CD4-positive, alpha-beta T cell treated with Interferon gamma for 1 hour (primary cell): ENCODE measurements around the gene RFX6.
"Not testable (repeated sequence)": the region's sequence is repeated elsewhere in the genome, so short reads cannot be mapped to it uniquely, and the experiment has no call there.

ENCODE experiments used
- DNase-seq: peaks from one replicate; pipeline ENCODE4 v3.0.0-alpha.2; 2020

The RFX6 gene, protein sequence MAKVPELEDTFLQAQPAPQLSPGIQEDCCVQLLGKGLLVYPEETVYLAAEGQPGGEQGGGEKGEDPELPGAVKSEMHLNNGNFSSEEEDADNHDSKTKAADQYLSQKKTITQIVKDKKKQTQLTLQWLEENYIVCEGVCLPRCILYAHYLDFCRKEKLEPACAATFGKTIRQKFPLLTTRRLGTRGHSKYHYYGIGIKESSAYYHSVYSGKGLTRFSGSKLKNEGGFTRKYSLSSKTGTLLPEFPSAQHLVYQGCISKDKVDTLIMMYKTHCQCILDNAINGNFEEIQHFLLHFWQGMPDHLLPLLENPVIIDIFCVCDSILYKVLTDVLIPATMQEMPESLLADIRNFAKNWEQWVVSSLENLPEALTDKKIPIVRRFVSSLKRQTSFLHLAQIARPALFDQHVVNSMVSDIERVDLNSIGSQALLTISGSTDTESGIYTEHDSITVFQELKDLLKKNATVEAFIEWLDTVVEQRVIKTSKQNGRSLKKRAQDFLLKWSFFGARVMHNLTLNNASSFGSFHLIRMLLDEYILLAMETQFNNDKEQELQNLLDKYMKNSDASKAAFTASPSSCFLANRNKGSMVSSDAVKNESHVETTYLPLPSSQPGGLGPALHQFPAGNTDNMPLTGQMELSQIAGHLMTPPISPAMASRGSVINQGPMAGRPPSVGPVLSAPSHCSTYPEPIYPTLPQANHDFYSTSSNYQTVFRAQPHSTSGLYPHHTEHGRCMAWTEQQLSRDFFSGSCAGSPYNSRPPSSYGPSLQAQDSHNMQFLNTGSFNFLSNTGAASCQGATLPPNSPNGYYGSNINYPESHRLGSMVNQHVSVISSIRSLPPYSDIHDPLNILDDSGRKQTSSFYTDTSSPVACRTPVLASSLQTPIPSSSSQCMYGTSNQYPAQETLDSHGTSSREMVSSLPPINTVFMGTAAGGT

DNA sequence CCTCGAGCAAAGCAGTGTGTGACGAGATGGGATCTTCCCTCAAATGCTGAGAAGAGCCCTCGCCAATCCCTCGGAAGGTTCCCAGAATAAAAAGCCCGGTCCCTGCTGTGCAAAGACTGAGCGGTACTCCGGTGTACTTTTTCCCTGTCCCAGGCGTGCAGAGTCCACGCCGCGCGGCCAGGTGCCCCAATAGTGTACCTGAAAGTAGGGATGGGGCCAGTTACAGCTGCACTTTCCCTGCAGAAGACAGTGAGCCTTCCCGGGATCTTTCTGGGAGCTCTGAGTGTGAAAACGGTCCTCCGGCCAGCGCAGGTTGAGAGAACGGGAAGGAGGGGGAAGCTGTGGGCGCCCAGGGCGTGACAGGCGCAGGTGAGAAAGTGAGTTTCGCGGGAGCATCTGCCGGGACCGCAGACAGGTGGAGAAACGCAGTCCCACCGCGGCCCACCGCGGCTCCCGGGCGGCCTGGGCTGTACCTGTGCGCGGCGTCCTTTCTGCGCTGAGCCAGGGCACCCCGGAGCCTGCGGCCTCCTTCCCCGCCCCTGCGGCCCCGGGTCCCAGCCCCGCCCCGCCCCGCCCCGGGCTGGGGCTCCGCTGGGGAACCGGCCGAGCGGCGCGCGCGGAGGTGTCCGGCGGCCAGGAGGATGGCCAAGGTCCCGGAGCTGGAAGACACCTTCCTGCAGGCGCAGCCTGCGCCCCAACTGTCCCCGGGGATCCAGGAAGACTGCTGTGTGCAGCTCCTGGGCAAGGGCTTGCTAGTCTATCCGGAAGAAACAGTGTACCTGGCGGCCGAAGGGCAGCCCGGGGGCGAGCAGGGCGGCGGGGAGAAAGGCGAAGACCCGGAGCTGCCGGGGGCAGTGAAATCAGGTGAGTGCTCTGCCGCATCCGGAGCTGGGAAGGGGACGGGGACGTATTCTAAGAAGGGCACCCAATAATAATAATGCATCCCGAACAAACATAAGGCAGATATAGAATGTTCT is at the start of gene RFX6:
Gene RFX6, plus strand, starts transcription at position 608 of the 977 bp plus-strand sequence. Its CDS starts 34 bp downstream, at position 642.
- DNase-seq, result no peak

DNA sequence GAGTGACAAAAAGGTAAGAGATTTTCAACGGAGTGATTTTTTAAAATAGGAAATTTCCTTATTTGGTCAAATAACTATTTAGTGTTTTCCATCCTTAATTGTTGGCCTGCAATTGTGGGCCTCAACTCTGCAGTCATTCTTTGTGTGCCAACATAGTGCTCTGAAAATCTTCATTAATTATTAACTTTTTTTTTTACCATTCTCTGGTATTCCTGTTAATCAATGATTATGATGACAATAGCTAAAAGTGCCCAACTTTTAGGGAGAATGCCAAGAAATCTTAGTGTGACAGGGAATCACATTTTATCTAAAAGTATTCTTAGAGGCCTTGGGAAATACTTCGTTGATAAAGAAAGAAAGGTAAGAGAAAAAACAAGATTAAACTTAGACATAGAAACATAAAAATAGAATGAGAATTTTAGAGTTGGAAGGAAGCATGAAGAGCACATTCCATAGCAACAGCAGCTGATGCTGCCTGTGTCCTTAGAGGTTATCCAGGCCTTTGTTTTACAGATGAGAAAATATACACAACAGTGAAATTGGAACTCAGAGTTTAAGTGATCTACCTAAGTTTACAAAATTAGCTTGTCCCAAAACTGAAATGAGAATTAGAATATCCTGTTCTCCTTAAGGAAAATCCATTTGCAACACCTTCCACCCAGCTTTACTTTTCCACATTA is 49.3 kb upstream of the RFX6 start:
- DNase-seq, result no peak

DNA sequence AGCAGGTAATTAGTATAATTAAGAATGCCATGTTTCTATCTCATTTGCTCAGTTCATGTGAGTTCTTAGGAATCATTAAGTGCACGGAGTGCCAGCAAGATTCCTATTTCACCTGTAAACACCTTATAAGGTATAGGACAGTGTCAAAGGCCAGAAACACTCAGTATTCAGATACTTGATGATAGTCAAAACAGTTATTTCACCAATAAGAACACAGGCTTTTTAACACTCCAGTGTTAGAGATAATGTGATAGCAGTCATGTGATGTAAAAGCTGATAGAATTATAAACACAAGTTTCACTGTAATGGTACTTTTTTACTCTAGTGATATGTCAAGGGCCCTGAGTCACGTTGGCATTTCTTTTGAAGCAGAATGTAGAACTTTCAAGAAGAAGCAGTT is 48.1 kb upstream of the RFX6 start, which contains the start of gene GPRC6A:
Gene GPRC6A, minus strand, starts transcription at position 101 of the 400 bp plus-strand sequence. Its CDS starts 70 bp downstream, at position 31.
- DNase-seq, result no peak

DNA sequence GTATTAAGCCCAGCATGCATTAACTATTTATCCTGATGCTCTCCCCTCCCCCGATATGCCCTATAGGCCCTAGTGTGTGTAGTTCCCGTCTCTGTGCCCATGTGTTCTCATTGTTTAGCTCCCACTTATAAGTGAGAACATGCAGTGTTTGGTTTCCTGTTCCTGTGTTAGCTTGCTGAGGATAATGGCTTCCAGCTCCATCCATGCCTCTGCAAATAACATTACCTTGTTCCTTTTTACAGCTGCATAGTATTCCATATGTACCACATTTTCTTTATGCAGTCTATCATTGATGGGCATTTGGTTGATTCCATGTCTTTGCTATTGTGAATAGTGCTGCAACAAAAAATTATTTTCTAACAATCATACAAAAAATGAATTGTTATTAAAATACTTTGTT is 42.5 kb upstream of the RFX6 start:
- not testable (repeated sequence) for DNase-seq

DNA sequence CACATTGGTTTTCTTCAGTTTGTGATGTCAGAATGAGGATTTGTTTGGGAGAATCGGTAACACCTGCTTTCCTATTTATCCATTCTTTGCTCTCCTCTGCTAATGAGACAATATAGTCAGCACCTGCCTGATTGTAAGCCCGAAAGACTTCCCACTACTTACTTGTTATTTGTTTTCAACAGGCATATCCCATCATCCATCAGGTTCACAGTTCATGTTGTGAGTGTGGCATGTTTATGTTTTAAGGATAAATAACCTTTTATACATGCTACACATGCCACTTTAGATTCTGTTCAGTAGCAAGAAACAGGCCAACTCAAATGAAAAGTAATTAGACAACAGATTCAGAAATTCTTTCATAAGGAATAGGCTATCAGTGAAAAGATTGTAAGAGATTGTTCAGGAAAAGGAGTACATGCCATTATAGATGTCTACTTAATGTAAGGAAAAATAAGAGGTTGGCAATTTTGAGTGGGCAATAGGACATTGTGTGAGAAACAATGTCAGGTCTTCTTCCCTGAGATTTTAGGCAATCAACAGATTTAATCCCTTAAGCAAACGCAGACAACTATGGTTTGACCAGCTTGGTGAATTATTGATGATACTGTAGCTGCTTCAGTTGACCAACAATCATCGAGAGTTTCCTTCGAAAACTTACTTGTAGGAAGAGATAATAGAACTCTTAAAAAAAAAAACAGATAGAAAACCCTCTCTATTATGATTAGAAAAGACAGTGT is 40.3 kb upstream of the RFX6 start:
- no peak for DNase-seq

DNA sequence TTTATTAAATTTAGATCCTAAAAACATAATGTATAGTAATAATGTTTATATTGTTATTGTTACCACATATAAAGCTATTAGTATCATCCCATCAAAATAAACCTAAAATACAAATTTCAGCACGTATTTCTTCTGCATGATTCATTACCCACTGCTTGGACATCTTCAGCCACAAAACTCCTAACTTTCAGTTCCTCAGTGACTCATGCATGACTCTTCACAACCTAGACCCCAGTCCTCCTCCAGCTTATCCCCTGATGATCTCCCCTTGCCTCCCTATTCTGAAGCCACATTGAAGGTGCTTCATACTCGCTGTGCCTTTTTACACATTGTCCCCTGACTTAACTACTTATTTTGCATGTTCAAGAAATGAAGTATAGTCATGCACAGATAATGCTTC is 37.0 kb upstream of the RFX6 start:
- no peak for DNase-seq

DNA sequence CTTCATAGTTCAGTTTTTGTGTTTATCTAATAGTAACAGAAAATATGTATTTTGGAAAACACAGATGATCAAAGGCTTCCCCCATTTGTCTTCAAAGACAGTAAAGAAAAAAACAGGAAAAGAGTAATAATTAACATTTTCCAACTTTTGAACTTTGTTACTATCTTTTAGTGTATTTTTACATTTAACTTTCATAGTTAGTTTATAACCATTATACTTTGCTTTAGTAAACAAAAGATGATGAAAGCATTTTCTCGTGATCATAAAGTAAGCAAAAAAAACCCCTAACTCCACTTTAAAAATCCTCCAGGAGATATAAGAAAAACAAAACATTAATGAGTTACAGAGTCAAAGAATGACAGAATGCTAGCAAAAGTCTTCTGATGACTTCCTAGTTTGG is 34.6 kb upstream of the RFX6 start:
- DNase-seq, result no peak

DNA sequence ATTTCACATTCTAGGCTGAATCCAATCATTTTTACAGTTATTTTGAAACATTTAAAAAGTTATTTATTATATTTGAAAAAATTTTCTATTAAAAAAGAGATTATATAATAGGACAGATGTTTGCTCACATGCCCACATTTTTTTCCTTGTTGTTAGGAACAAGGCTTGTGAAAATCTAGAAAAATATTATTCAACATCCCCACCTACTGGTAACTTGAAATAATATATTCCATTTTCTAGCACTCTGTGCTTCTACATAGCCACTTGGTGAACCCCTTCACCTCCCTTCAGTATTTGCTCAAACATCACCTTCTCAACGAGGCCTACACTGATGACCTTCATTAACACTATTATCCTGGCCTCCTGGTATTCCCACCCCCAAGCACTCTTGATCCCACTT is 29.8 kb upstream of the RFX6 start:
- no peak for DNase-seq

DNA sequence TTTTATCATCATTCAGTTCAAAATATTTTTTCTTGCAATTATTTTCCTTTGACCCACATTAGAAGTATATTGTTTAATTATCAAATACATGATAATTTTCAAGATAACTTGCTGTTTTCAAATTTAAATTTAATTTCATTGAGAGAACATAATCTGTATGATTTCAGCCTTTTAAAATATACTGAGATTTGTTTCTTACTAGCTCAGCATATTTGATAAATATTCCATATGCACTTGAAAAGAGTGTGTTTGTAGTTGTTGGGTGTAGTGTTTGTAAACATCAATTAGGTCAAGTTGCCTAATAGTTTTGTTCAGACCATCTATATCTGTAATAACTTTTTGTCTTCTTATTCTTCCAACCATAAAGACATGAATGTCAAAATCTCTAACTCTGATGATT is 19.0 kb upstream of the RFX6 start:
- no peak for DNase-seq

DNA sequence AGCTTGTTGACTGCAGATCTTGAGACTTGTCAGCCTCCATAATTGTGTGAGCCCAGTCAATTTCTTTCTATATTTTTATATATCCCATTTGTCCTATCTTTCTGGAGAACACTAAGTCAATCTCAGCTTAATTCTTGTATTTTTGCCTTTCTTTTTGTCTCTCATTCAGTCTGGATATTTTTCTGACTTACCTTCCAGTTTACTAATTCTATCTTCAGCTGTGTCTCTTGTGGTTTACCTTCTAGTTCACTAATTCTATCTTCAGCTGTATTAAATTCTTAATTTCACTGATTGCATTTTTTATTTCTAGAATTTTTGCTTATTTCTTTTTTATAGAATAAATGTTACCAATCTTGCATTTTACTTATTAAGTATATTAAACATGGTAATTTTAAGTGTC is 17.8 kb upstream of the RFX6 start:
- DNase-seq, result no peak

DNA sequence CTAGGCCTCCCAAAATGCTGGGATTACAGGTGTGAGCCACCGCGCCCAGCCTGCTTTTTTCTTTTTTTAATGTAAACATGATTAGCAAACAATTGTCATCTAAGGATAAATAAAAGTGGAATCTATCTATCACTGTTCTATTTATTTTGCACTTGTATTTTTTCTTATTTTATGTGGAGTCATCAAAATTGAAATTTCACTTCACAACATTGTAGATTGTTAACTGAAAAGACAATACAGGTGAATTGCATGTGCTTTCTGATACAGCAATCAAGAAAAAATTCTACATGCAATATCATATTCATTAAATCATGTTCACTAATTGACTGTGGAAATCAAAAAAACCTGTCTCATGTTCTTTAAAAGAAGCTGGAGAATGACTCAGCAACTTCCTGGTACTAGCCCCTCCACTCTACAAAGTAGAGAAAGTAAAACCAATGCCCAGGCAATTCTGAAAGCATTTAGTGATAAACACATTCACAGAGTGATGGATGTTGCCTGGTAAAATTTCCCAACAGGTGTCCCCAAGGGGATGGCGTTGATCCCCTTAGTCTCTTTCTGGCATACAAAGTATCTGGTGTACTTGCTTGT is 10.7 kb upstream of the RFX6 start:
- no peak for DNase-seq

DNA sequence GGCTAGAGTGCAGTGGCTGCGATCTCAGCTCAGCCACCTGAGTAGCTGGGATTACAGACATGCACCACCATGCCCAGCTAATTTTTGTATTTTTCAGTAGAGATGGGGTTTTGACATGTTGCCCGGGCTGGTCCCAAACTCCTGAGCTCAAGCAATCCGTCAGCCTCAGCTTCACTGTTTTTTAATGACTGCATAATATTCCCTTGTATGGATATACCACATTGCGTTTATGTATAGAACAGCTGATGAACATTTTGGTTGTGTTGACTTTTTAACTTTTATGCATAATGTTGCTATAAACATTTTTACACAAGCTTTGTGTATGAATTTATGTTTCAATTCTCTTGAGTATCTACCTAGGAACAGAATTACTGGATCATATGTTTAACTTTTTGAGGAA is 4.3 kb upstream of the RFX6 start:
- DNase-seq, result no peak

DNA sequence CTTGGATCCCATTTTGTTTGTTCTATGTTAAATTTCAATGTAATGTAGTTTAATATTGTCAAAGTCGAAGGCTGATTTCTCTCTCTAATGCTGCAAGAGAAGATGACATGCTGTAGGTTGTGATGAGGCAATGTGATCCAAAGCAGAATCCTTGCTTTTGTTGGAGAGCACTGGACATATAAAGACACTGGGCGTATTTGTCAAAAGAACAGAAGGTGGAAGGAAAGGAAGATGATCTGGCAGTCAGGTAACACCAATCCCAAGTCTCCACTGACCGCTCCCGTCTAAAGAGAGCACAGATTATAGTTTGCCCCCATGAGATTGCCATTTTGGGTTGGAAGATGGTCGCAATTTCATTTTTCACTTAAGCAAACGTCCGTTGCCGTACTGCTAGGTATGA is 935 bp upstream of the RFX6 start:
- no peak for DNase-seq

DNA sequence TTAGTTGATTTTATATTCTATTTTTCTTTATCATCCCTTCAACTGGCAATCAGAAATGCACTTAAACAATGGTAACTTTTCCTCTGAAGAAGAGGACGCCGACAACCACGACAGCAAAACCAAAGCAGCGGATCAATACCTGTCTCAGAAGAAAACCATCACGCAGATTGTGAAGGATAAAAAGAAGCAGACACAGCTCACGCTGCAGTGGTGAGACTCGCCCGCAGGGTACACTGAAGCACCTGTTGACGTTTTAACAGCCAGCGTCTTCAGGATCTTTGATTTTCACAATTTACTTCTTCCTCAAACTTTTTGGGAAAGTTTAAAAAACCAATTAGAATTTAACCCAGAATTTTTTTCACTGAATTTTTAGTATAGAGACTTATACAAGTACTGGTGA is 701 bp downstream of the RFX6 start:
- no peak for DNase-seq

DNA sequence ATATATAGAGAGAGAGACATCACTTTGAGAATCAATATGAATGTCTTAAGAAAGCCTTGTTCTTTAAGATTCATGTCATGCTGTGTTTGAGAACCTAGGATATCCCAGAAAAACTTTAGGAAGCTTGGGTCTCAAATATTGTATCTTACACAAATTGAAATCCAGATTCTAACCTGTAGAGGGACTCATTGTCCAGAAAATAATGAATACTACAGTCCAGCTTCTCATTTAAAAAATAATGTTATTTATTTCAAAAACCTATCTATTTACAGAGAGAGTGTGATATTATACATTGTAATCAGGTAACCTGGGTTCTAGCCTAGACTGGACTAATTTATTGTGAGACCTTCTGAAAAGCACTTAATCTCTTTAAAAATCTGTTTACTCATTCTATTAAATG is 4.2 kb downstream of the RFX6 start:
- DNase-seq, result no peak

DNA sequence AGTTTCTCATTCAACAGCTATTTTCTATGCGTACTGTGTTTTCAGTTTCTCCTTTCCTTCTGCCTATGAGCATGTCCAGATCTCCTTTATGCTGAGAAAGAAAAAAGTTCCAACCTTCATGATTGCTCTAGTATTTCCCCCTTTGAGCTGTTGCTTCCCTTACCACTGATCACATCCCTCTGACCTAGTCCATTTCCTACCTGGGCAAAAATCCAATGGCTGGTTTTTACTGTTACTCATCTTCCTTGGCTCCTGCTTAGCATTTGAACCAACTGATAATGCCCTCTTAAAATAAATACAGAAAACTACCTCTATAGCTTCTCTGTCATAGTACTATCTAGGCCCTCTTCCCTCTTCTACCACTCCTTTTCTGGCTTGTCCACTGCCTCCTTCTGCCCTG is 6.0 kb downstream of the RFX6 start:
- DNase-seq, result no peak

DNA sequence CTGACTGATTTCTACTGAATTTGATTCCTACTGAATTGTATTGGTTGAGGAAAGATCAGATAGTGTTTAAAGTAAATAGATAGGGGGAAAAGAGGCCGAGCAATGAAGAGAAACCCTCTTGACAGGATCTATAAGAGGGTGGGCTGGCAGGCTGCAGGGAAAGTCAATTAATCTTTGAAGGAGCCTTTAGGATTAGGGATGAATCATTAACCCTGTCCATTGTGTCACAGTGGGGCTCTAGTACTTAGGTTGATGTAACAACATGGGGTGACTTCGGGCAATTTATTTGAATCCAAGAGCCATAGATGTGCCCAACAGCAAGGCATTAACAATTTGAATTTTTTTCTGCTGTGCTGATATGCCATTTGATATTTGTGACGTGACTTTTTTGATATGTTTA is 7.5 kb downstream of the RFX6 start:
- DNase-seq, result no peak

DNA sequence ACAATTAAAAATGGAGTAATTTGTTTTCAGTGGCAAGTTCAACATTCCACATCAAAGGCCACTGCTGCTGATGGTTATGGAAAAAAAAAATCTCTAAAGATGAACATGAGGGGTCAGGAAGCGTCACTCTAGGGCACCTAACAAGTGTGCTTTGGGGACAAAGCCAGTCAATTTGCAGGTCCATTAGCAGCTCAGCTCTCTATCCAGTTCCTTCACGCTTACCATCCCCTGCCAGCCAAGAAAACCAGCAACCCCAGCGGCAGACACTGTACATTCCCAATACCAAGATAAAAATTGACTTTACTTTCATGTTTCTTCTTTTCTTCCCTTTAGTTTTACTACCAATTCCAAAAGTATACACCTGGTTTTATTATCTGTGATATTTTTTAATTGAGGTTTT is 10.1 kb downstream of the RFX6 start:
- DNase-seq, result no peak

DNA sequence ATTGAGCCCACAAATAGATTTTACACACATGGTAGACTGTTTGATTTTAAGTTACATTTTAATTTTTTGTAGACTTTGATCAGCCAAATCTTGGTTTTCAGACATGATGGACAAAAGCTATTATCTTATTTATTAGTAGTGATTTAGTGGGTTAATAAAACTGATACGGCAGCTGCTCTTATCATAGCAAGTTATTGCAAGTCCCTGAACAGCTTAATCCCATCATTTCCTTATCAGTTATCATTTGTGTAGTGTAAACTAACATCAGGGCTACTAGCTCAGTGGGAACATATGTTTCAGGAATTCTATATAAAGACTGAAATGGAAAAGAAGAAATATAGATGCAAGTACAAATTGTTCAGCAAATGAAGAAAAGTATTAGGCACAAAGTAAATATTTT is 10.9 kb downstream of the RFX6 start:
- no peak for DNase-seq

DNA sequence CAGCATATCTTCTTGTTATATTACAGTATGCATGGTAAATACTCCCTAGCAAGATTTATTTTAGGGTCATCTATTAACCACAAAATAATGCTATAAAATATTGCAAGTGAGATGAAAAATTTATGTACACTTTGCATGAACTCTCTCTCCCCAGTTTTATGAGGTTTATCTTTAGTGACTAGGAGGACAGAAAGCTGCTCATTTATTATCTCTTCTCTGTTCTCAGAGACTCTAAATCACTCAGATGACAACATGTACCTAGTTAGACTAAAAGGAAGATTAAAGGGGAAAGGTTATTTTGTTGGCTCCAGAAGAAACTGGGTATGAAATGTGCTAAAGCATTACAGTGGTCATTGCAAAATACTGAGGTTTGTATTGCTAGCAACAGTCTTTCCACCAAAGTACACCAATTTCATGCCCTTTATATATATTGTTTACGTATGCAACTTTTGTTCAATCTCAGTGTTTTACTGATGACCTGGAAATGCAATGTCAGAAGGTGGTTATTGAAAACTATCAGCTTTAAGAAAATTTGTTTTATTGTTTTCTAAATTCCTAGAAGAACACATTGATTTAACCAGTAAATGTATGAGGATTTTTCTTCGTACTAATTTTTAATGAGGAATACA is 11.8 kb downstream of the RFX6 start:
- DNase-seq, result no peak

DNA sequence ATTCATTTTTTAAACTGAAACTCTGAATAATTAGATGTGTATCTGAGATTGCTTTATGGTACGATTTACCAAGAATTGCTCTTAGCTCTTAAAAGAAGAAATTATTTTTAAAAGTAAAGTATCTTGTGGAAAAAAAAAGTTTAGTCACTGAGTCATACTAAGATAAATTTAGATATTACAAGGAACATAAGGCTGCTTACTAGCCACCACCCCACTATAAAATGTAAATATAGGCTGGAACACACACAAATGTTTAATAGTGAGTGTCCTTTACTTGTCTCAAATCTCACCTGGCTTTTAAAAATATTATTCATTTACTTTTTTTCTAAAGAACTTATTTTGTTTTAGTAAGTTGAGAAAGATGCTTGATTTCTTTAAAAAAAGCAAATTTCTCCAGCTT is 17.6 kb downstream of the RFX6 start:
- no peak for DNase-seq
